ENCODE data around the gene DCTD. TPM values are rescaled to one million over a fixed set of nuclear protein-coding genes. Genes with fewer than 3 reads are reported as not detected.

Gene DCTD
- total RNA-seq, 1 donor from 2014 or later = 93.4 TPM

DNA sequence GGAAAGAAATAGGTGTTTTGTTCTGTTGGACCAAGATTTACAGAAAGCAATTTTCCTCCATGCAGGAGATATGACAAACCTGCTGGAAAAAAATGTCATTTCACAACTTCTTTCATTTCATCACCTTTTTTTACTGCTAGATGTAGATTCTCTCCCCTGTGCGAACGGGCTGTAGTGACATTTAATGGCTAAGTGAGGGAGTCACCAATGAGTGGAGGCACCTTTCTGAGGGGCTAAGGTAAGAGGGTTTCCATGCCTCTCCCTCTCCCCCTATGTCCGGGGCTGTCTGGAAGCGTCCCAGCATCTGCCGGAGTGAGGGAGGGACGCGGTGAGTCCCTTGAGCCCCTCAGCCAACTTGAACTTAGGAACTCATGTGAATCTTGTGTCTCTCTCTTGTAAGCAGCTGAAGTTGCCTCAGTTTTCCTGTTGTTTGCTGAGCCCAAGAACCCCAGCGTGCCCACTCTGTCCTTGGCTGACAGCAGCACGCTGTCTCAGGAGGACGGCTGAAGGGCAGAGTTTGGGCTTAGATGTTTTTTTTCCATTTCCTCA is 42.3 kb downstream of the DCTD start:
- H3K9me3 ChIP-seq (ENCODE audit: low read depth) = no peaks in the 10 kb centered on the region
- peak overlapping the region; percentile 73 for H3K27ac Mint-ChIP-seq
- H4K20me1 ChIP-seq (ENCODE audit: low read depth) = no peaks in the 10 kb centered on the region
- peaks cover 2% of the 10 kb centered on the region for H3K27me3 Mint-ChIP-seq (ENCODE audit: insufficient read depth, low read depth)
- H3K4me3 Mint-ChIP-seq = no peak overlapping the region
- no peak overlapping the region for H3K4me2 ChIP-seq
- H3K27me3 ChIP-seq = no peaks in the 10 kb centered on the region
- peaks cover 18% of the 10 kb centered on the region for H3K4me1 Mint-ChIP-seq
- H2AFZ ChIP-seq (replicated peaks) = no peak overlapping the region
- H3K36me3 Mint-ChIP-seq = no peaks in the 10 kb centered on the region
- H3K79me2 ChIP-seq (ENCODE audit: low read depth) = no peaks in the 10 kb centered on the region
- DNase-seq (ENCODE audit: low spot score) = no peak
- H3K4me3 ChIP-seq = no peak overlapping the region
- no peaks in the 10 kb centered on the region for H3F3A ChIP-seq (ENCODE audit: low read depth)
- no peak overlapping the region for H3K27ac ChIP-seq
- H3K4me1 ChIP-seq = no peaks in the 10 kb centered on the region
- no peak overlapping the region for H3K9ac ChIP-seq
- no peak for TF ChIP-seq EZH2phosphoT487 (IDR thresholded peaks at IDR 0.05)
- no peaks in the 10 kb centered on the region for H3K36me3 ChIP-seq
- H3K9me3 Mint-ChIP-seq = no peaks in the 10 kb centered on the region

DNA sequence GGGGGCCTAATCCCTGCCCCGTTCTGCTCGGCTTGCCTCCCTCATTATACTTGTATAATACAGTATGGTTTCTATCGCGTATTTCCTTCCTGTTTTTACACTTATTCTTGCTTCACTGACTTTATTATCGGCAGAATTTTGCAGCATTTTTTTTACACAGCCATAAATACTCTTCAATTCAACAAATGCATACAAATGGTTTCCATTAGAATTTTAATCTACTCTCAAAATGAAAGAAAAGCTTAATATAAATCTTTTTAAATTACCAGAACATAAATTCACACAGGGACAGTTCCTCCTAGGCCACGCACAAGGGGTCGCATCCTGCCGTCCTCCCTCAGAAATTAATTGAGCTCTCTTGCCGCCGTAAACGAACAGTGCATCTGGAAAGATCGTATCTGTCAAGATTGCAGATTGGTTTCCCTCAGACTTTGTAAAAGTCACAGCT is 42.9 kb downstream of the DCTD start:
- Mint-ChIP-seq H3K27me3 (ENCODE audit: insufficient read depth, low read depth) (peaks cover 2% of the 10 kb centered on the region), H3K4me1 (peaks cover 18% of the 10 kb centered on the region), H3K36me3 (no peaks in the 10 kb centered on the region), H3K9me3 (no peaks in the 10 kb centered on the region), H3K27ac (no peak overlapping the region), H3K4me3 (no peak overlapping the region)
- no peak overlapping the region for H3K4me2 ChIP-seq
- H3K79me2 ChIP-seq (ENCODE audit: low read depth) = no peaks in the 10 kb centered on the region
- no peaks in the 10 kb centered on the region for H3K9me3 ChIP-seq (ENCODE audit: low read depth)
- H3K4me1 ChIP-seq = no peaks in the 10 kb centered on the region
- DNase-seq (ENCODE audit: low spot score) = no peak
- H3K27me3 ChIP-seq = no peaks in the 10 kb centered on the region
- no peak overlapping the region for H3K4me3 ChIP-seq
- H3K9ac ChIP-seq = no peak overlapping the region
- no peak overlapping the region for H3K27ac ChIP-seq
- H2AFZ ChIP-seq (replicated peaks) = no peak overlapping the region
- no peaks in the 10 kb centered on the region for H3F3A ChIP-seq (ENCODE audit: low read depth)
- H3K36me3 ChIP-seq = no peaks in the 10 kb centered on the region
- no peaks in the 10 kb centered on the region for H4K20me1 ChIP-seq (ENCODE audit: low read depth)
- TF ChIP-seq, protein P1, sequence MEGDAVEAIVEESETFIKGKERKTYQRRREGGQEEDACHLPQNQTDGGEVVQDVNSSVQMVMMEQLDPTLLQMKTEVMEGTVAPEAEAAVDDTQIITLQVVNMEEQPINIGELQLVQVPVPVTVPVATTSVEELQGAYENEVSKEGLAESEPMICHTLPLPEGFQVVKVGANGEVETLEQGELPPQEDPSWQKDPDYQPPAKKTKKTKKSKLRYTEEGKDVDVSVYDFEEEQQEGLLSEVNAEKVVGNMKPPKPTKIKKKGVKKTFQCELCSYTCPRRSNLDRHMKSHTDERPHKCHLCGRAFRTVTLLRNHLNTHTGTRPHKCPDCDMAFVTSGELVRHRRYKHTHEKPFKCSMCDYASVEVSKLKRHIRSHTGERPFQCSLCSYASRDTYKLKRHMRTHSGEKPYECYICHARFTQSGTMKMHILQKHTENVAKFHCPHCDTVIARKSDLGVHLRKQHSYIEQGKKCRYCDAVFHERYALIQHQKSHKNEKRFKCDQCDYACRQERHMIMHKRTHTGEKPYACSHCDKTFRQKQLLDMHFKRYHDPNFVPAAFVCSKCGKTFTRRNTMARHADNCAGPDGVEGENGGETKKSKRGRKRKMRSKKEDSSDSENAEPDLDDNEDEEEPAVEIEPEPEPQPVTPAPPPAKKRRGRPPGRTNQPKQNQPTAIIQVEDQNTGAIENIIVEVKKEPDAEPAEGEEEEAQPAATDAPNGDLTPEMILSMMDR (IDR thresholded peaks at IDR 0.05) = no peak
- TF ChIP-seq EZH2phosphoT487 (IDR thresholded peaks at IDR 0.05) = no peak
- no peak for TF ChIP-seq EZH2 (IDR thresholded peaks at IDR 0.05)

DNA sequence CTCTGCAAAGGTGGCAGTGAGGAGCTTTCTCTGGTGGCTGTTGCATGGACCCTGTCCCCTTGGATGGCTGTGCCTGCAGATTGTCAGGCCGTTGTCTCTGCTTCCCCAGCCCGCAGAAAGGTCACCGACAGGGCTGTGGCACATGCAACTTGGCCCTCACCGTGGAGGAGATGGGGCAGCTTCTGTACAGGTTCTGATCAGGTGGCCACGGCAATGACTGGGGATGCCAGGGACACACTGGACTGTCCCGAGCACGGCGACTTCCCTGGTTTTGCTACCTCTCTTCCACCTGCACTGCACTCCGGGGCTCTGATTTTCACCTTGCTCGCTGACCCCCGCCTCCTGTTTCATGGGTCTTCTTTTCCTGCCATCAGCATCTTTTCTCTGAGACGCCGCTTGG is 43.5 kb downstream of the DCTD start:
- H3K27ac Mint-ChIP-seq = no peak overlapping the region
- DNase-seq (ENCODE audit: low spot score) = no peak
- H3K79me2 ChIP-seq (ENCODE audit: low read depth) = no peaks in the 10 kb centered on the region
- H3K9me3 Mint-ChIP-seq = no peaks in the 10 kb centered on the region
- H3K4me2 ChIP-seq = no peak overlapping the region
- no peak overlapping the region for H3K27ac ChIP-seq
- H2AFZ ChIP-seq (replicated peaks) = no peak overlapping the region
- H3K36me3 Mint-ChIP-seq = no peaks in the 10 kb centered on the region
- TF ChIP-seq, protein P1 (IDR thresholded peaks at IDR 0.05) = no peak
- no peaks in the 10 kb centered on the region for H3F3A ChIP-seq (ENCODE audit: low read depth)
- no peak overlapping the region for H3K4me3 Mint-ChIP-seq
- H3K36me3 ChIP-seq = no peaks in the 10 kb centered on the region
- peaks cover 1% of the 10 kb centered on the region for H3K27me3 Mint-ChIP-seq (ENCODE audit: insufficient read depth, low read depth)
- no peaks in the 10 kb centered on the region for H3K27me3 ChIP-seq
- no peaks in the 10 kb centered on the region for H4K20me1 ChIP-seq (ENCODE audit: low read depth)
- H3K9ac ChIP-seq = no peak overlapping the region
- H3K4me3 ChIP-seq = no peak overlapping the region
- H3K4me1 ChIP-seq = no peaks in the 10 kb centered on the region
- H3K4me1 Mint-ChIP-seq = peaks cover 18% of the 10 kb centered on the region
- H3K9me3 ChIP-seq (ENCODE audit: low read depth) = no peaks in the 10 kb centered on the region

DNA sequence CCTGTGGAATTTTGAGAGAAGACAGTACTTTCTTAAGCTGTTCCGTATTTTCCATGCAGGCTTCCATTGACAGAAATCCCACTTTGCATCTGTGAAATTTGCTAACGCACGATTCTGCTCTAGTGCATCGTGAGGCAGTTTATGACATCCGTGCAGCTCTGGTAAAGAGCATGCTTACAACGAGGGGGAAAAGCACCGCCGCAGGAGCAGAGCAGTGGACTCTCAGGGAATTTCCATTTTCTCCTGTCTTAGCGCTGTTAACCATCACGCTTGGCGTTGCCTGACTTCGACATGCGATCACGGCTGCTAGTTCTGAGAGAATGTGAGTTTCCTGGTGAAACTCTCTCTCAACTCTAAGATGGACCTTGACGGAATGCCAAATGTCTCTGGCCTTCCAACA is 43.9 kb downstream of the DCTD start:
- Histone ChIP-seq H3F3A (ENCODE audit: low read depth) (no peaks in the 10 kb centered on the region), H3K4me2 (no peak overlapping the region), H3K9ac (no peak overlapping the region), H3K4me3 (no peak overlapping the region), H3K79me2 (ENCODE audit: low read depth) (no peaks in the 10 kb centered on the region), H4K20me1 (ENCODE audit: low read depth) (no peaks in the 10 kb centered on the region), H3K9me3 (ENCODE audit: low read depth) (no peaks in the 10 kb centered on the region), H2AFZ (replicated peaks) (no peak overlapping the region), H3K27ac (no peak overlapping the region), H3K27me3 (no peaks in the 10 kb centered on the region), H3K36me3 (no peaks in the 10 kb centered on the region), H3K4me1 (no peaks in the 10 kb centered on the region)
- peaks cover 18% of the 10 kb centered on the region for H3K4me1 Mint-ChIP-seq
- H3K4me3 Mint-ChIP-seq = no peak overlapping the region
- no peak for TF ChIP-seq EZH2phosphoT487 (IDR thresholded peaks at IDR 0.05)
- H3K27me3 Mint-ChIP-seq (ENCODE audit: insufficient read depth, low read depth) = no peaks in the 10 kb centered on the region
- no peaks in the 10 kb centered on the region for H3K36me3 Mint-ChIP-seq
- H3K9me3 Mint-ChIP-seq = no peaks in the 10 kb centered on the region
- no peak for DNase-seq (ENCODE audit: low spot score)
- no peak overlapping the region for H3K27ac Mint-ChIP-seq
